MV-4-11 (cell line): ENCODE results near the gene SESTD1.
"Not testable (repeated sequence)": the region's sequence is repeated elsewhere in the genome, so short reads cannot be mapped to it uniquely, and the experiment has no call there.

Source experiments
- DNase-seq: peaks from one replicate; lab custom pipeline; 2025; lab: John Stamatoyannopoulos, UW

The SESTD1 gene

DNA sequence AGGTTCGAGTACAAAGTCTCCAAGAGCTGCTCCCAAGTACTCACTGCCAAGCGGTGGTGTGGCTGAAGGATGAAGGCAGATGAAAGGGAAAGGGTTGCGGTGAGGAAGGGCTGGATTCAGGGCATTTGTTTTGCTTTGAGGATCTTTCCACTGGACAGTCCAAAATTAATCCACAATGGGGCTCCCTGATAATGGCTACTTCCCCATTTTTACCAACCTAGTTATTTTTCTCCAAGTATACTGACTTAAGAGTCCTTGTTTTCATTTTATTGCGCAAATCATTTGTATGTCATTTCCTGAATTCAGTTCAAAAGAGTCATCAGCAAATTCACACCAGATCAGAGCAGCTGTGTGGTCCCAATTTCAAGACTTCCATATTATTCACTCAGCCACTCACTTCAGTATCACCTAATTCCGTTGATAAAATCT, 464 bp upstream of the SESTD1 start:
- peak; percentile 79 for DNase-seq

DNA sequence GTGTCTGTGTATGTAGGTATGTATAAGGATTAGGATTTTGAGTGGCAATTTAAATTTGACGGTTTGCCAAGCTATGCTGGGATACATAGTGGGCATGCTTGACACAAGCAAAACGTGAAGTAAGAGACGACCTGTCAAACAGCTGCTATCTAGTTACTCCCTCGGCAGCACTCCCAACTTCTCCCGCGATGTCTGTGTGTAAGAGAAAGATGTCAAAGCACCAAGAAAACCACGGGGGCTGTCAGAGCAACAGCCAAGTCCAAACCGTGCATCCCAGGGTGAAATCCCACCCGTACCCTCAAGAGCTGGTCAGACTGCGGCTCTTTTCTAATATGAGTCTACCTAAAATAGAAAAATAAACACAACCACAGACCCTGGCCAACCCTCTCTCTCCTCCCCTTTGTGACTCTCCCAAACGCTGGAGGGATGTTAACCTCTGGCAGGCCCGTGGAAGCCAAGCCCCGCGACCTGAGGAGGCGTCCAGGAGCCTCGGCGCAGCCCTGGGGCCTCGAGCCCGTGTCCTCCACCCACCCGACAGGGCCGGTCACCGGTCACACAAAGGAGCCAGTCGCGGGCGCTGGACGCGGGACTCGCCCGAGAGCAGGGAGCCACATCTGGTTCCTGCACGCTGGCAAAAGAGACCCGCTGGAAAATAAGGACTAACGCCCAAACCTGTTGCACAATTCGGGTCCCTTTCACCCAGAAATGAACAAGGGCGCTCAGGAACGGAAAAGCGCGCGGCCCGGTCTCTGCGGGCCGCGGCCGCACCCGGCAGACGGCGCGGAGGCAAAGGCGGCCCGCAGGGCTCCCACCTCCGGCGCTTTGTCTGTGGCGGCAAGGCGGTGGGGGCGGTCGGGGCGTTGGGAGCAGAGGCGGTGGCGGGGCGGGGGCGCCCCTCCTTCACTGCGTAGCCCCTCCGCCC, 925 bp downstream of the SESTD1 start:
- DNase-seq = peak; percentile 16

DNA sequence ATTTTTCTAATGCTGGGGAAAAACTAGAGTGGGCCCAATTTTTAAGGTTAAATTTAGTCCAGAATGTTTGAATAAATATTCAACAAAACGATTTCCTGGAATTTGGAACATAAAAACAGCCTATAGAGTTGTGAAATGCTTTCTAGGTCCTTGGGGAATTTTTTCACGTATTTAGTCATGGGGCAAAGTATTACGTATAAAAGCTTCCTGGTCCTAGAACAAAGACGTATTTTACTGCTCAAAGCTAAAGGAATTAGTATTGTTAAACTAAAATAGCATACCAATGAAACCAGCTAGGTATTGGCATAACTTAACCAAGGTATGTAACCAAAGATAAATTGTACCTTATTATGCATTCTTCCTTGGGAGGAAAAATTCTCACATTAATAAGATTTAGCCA, 1.6 kb downstream of the SESTD1 start:
- no peak for DNase-seq

GRCh38 chr2:179262077-179262660, 2.5 kb downstream of the SESTD1 start:
- no peak for DNase-seq

GRCh38 chr2:179261151-179261825, 3.3 kb downstream of the SESTD1 start:
- DNase-seq = no peak

DNA sequence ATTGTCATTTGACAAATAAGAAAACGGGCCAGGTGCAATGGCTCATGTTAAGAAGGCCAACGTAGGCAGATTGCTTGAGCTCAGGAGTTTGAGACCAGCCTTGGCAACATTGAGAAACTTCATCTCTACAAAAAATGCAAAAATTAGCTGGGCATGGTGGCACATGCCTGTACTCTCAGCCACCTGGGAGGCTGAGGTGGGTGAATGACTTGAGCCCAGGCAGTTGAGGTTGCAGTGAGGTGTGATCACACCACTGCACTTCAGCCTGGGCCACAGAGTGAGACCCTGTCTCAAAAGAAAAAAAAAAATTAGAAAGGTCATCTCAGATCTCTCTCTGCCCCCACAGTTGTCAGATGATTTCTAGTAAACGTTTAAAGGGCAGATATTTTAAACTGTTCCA, 4.4 kb downstream of the SESTD1 start:
- no peak for DNase-seq

- DNase-seq = no peak
Observed at GRCh38 chr2:179255129-179255528, 9.5 kb downstream of the SESTD1 start.

DNA sequence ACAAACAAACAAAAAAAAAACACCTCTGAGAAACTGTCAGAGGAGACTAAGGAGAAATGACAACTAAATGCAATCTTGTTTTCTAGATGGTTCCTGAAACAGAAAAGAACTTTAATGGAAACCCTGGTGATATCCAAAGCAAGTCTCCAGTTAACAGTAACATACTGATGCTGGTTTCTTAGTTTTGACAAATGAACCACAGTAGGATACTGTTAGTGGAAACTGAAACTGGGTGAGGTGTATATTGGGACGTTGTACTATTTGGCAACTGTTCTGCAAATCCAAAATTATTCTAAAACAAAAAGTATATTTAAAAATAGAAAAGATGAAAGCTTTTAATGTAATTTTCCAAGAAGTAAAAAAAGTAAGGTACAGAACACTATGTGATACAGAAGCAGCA, 11.4 kb downstream of the SESTD1 start:
- DNase-seq = no peak

GRCh38 chr2:179252423-179252822, 12.2 kb downstream of the SESTD1 start:
- DNase-seq = no peak

DNA sequence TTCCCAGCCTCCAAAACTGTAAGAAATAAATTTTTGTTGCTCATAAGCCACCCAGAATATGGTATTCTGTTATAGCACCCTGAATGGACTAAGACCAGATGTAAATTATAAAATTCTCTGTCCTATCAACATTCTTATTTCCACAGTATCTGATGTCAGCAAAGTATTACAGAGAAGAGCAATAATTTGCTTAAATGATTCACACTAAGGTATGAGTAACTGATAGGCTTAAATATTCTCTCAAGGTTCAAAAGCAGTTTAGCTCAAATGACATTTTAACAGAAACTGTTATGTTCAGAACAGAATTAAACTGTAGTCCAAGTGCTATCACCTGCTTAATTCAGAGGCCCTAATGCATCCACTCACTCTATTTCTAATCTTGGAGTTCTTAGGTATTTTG, 12.8 kb downstream of the SESTD1 start:
- no peak for DNase-seq

GRCh38 chr2:179250848-179251504, 13.7 kb downstream of the SESTD1 start:
- no peak for DNase-seq

DNA sequence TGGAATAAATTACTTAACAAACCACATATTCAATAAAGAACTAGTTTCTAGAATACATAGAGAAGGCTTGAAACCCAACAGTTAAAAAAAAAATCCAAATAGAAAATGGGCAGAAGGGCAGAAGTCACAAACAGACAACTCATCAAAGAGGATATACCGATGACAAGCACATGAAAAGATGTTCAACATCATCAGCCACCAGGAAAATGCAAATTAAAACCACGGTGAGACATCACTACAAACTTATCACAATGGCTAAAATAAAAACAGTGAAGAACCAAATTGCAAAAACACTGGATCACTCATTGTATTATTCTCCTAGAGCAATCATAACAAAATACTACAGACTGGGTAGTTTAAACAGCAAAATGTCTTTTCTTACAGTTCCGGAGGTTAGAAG, 14.5 kb downstream of the SESTD1 start:
- DNase-seq = no peak

DNA sequence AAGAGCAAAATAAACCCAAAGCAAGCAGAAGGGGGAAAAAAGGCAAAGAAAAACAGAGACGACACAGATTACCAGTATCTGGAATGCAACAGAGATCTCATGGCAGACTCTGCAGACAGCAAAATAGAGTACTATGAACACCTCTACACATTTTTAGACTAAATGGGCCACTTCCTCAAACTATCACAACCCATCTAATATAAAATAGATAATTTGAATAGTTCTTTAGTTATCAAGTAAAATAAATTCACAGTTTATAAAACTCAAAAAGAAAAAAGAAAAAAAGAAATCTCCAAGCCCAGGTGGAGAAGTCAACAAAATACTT, 16.6 kb downstream of the SESTD1 start:
- no peak for DNase-seq

- DNase-seq = no peak
Observed at GRCh38 chr2:179247318-179248023, 17.2 kb downstream of the SESTD1 start.

- not testable (repeated sequence) for DNase-seq
Observed at GRCh38 chr2:179245843-179246242, 18.8 kb downstream of the SESTD1 start.

- DNase-seq = no peak
Observed at GRCh38 chr2:179243046-179243445, 21.6 kb downstream of the SESTD1 start.

- no peak for DNase-seq
Observed at GRCh38 chr2:179240481-179241451, 23.9 kb downstream of the SESTD1 start.

DNA sequence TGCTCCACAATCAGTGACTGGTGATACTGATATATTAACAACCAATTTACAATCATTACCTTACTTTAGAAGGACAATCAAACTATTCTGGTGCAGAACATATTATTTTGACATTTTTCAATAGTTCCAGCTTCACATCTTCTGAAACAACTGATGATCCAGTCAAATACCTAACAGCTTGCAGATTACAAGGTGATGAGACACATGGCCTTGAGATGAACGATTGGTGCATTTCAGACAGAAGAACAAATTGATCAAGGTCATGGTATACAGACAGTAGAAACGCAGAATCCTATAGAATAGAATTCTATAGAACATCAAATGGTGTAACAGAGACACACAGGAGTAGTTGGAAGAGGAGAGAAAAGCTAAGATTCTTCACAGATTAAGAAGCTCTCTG, 24.8 kb downstream of the SESTD1 start:
- DNase-seq = no peak

- DNase-seq = no peak
Observed at GRCh38 chr2:179239195-179239594, 25.4 kb downstream of the SESTD1 start.

GRCh38 chr2:179238027-179238426, 26.6 kb downstream of the SESTD1 start:
- DNase-seq = no peak
